BLaER1 treated with 17β-estradiol and CSF1 and Interleukin-3, amounts not matched to agents 10 nM and 100 nM (cell line): ENCODE measurements around the gene MSRB2.

Source experiments
- H3K27ac ChIP-seq, 11 experiments: shearing (Covaris generic); formaldehyde crosslinking; 2 replicates each; pipeline ENCODE4 v1.8.1; 2022
- H3K27me3 ChIP-seq, 11 experiments: shearing (Covaris generic); formaldehyde crosslinking; 2 replicates each; pipeline ENCODE4 v1.8.1; 2022
- H3K36me3 ChIP-seq, 11 experiments: shearing (Covaris generic); formaldehyde crosslinking; 2 replicates each; pipeline ENCODE4 v1.8.1; 2022
- H3K4me1 ChIP-seq, 10 experiments: shearing (Covaris generic); formaldehyde crosslinking; 2 replicates each; pipeline ENCODE4 v1.8.1; 2022
- H3K4me2 ChIP-seq, 11 experiments: shearing (Covaris generic); formaldehyde crosslinking; 2 replicates each; pipeline ENCODE4 v1.8.1; 2022
- H3K4me3 ChIP-seq, 10 experiments: shearing (Covaris generic); formaldehyde crosslinking; 2 replicates each; pipeline ENCODE4 v1.8.1; 2022
- H3K9ac ChIP-seq, 11 experiments: shearing (Covaris generic); formaldehyde crosslinking; 2 replicates each; pipeline ENCODE4 v1.8.1; 2022
- H3K9me3 ChIP-seq, 11 experiments: shearing (Covaris generic); formaldehyde crosslinking; replicated peaks in 1 of 11; 2 replicates each; pipeline ENCODE4 v1.8.1; 2022
- H4K20me1 ChIP-seq, 11 experiments: shearing (Covaris generic); formaldehyde crosslinking; 2 replicates each; pipeline ENCODE4 v1.8.1; 2022
- Cebpa-rat ChIP-seq, 11 experiments: shearing (Covaris generic); IDR thresholded peaks; 2 replicates each; pipeline ENCODE4 v1.8.1; 2022

The MSRB2 gene

DNA sequence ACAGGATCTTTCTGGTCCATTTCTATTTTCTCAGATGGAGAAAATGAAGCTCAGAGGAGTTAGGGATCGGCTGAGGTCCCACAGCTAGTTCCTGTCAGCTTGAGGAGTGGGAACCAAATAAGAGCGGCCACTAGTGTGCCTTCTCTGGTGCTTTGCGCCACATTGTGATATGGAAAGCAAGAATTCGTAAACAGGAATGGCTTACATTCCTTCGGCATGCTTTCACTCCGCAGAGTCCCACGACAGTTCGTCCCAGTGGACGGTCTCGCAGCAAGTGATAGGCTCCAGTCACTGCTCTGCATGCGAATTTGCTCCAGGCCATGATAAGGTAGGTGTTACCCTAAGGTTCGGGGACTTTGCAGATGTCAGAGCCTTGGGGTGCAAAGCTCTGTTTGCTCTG, 55.2 kb downstream of the MSRB2 start:
- TF ChIP-seq Cebpa-rat (IDR thresholded peaks at IDR 0.05) = no peak
- Histone ChIP-seq H4K20me1 (no peaks in the 10 kb centered on the region), H3K4me2 (no peak overlapping the region), H3K4me3 (no peak overlapping the region), H3K4me1 (no peaks in the 10 kb centered on the region), H3K27me3 (no peaks in the 10 kb centered on the region), H3K27ac (no peak overlapping the region), H3K9me3 (no peaks in the 10 kb centered on the region), H3K36me3 (no peaks in the 10 kb centered on the region), H3K9ac (no peak overlapping the region)

DNA sequence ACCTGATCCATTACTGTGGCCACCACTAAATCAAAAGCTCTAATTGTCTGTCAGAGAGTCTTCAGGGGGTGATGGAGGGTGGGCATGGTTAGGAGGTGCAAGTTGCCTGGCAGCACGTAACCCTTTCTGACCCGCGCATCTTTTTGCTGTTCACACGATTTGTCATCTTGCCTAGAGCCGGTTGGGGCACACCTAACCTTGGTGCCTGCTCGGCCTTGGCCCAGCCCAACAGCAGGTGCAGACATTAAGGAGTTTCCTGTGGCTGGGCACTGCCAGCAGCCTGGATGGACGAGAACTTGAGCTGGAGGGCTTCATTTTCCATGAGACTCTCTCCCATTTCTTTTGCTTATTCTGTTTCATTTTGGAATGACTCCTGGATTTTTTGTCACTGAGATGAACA, 55.7 kb downstream of the MSRB2 start:
- Histone ChIP-seq H3K9ac (no peak overlapping the region), H4K20me1 (no peaks in the 10 kb centered on the region), H3K27me3 (no peaks in the 10 kb centered on the region), H3K9me3 (no peaks in the 10 kb centered on the region), H3K4me3 (no peak overlapping the region), H3K4me1 (peaks cover 0 to 3% (median 0%) of the 10 kb centered on the region in 10 experiments; a peak in 3 of 20 replicates), H3K36me3 (no peaks in the 10 kb centered on the region), H3K27ac (no peak overlapping the region), H3K4me2 (no peak overlapping the region)
- TF ChIP-seq Cebpa-rat (IDR thresholded peaks at IDR 0.05) = no peak

DNA sequence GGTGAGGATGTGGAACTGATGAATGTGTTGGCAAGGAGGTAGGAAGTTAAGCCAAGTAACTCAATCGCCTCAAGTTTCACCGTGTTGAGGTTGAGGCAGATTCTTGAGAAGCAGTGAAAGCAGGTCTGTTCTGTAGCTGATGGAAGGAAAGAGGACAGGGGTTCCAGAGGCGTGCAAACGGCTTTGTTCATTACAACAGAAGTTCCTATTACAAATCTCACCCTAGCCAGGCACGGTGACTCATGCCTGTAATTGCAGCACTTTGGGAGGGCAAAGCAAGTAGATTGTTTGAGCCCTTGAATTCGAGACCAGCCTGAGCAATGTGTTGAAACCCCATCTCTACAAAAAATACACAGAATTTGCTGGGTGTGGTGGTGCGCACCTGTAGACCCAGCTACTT, 59.8 kb downstream of the MSRB2 start:
- Histone ChIP-seq H4K20me1 (no peaks in the 10 kb centered on the region), H3K4me2 (no peak overlapping the region), H3K27me3 (no peaks in the 10 kb centered on the region), H3K36me3 (no peaks in the 10 kb centered on the region), H3K4me3 (no peak overlapping the region), H3K4me1 (peaks cover 7 to 21% (median 18%) of the 10 kb centered on the region in 10 experiments; a peak in 17 of 20 replicates), H3K27ac (no peak overlapping the region), H3K9me3 (no peaks in the 10 kb centered on the region), H3K9ac (no peak overlapping the region)
- no peak for TF ChIP-seq Cebpa-rat (IDR thresholded peaks at IDR 0.05)

DNA sequence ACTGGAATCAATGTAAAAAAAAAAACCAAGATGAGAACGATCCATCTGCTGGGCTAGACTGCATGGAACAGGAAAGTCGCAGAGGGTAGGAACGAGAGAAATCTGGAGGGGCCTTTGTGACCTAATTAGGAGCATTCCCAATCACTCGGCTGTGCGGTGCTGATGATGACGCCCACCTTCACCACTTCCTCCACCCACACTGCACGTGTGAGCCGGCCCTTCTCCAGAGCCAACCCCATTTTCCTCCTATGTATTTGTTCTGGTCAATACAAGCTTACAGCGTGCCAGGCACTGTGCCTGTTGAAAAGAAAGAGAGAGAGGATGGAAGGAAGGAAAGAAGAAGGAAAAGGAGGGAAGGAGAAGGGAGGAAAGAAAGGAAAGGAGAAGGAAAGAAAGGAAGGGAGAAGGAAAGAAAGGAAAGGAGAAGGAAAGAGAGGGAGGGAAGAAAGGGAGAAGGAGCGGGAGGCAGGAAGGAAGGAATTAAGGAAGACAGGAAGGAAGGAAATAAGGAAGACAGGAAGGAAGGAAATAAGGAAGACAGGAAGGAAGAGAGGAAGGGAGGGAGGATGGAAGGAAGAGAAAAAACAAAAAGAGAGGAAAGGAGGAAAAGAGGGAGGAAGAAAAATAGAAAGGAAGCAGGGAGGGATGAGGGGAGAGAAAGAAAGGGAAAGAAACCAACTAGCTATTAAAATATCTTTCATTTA, 61.2 kb downstream of the MSRB2 start:
- no peak overlapping the region for H3K27ac ChIP-seq
- no peaks in the 10 kb centered on the region for H4K20me1 ChIP-seq
- H3K36me3 ChIP-seq = no peaks in the 10 kb centered on the region
- peak overlapping the region in 8 of 11 experiments; percentile 21 to 41 (median 36); a peak in 13 of 22 replicates for H3K4me2 ChIP-seq
- H3K4me3 ChIP-seq = no peak overlapping the region
- H3K9me3 ChIP-seq = no peaks in the 10 kb centered on the region
- H3K4me1 ChIP-seq = peaks cover 7 to 21% (median 18%) of the 10 kb centered on the region in 10 experiments; a peak in 17 of 20 replicates
- H3K27me3 ChIP-seq = no peaks in the 10 kb centered on the region
- H3K9ac ChIP-seq = no peak overlapping the region
- no peak for TF ChIP-seq Cebpa-rat (IDR thresholded peaks at IDR 0.05)

DNA sequence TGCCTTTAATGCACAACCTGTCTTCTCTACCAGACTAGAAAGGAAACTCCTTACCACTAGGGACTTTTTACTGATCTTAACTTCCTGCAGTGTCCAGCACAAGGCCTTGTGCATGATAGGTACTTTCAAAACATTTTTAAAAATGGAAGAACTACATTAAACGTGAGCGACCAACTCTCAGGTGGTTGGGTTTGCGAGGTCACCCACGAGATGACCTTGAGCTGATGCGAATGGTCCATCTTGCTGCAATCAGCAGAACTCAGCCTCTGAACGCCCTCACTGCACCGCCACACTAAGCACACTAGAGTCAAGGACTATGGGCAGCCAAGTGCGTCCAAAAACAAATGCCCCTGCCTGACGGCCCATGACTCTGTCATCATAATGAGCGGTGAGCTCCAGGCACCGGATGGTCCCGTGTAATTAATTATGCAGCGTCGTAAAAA, 61.9 kb downstream of the MSRB2 start:
- peaks cover 7 to 21% (median 18%) of the 10 kb centered on the region in 10 experiments; a peak in 17 of 20 replicates for H3K4me1 ChIP-seq
- peak overlapping the region in 7 of 11 experiments; percentile 31 to 75 (median 37); a peak in 9 of 22 replicates for H3K4me2 ChIP-seq
- no peaks in the 10 kb centered on the region for H4K20me1 ChIP-seq
- H3K27ac ChIP-seq = no peak overlapping the region
- TF ChIP-seq Cebpa-rat (IDR thresholded peaks at IDR 0.05) = no peak
- no peaks in the 10 kb centered on the region for H3K36me3 ChIP-seq
- H3K9me3 ChIP-seq = no peaks in the 10 kb centered on the region
- H3K4me3 ChIP-seq = no peak overlapping the region
- H3K9ac ChIP-seq = no peak overlapping the region
- no peaks in the 10 kb centered on the region for H3K27me3 ChIP-seq

DNA sequence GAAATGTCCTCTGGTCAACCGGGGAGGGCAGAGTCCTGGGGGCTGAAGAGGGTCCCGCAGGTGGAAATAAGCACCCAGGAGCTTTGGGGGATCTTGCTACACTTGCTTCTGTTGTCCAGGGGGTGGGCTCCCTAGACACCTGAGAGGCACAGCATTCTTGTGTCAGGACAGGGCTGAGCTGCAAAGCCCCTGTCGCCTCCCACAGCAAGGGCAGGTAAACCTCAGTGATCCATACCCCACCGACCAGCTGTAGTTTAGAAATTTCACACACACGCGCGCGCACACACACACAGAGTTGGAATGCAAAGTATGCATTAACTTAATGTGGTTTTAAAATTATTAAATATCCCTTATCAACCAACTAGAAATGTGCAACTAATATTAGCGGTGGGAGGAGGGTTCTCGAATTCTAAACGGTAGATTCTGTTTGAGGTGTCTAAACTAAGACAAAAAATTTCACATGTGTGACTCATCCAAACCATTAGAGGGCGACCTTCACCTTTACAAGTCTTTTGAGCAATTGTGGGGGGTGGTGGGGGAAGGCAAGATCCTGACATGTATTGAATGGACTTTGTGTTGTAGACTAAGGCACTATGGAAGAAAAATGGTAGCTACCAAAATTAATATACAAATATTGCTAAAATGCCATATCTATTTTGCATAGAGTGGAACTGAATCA, 62.5 kb downstream of the MSRB2 start:
- Histone ChIP-seq H3K9ac (no peak overlapping the region), H4K20me1 (no peaks in the 10 kb centered on the region), H3K9me3 (no peaks in the 10 kb centered on the region), H3K4me1 (peaks cover 7 to 21% (median 18%) of the 10 kb centered on the region in 10 experiments; a peak in 17 of 20 replicates), H3K27ac (no peak overlapping the region), H3K4me3 (peak overlapping the region in 4 of 10 experiments; percentile 35 to 45 (median 40); a peak in 7 of 20 replicates), H3K36me3 (no peaks in the 10 kb centered on the region), H3K4me2 (peak overlapping the region; percentile 32 to 84 (median 58); a peak in 20 of 22 replicates), H3K27me3 (no peaks in the 10 kb centered on the region)
- TF ChIP-seq Cebpa-rat (IDR thresholded peaks at IDR 0.05) = no peak

DNA sequence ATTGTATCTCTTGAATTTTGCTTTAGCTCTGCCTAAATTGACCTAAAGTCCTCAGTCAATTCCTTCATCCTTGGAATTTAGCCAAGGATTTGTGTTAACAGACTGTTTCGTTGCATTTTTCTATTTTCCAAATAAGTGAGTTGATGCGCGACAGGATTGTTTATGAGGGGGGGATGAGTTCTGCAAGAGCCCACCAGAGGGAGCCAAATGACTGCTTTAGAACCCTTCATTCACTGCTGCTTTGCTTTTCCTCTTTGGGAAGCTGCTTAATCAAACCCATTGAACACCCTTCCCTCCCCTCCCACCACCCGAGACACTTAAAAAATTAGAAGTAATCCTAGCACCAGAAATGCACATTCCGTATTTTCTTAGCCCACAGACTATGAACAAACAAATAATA, 63.0 kb downstream of the MSRB2 start:
- Histone ChIP-seq H3K27ac (no peak overlapping the region), H3K9me3 (no peaks in the 10 kb centered on the region), H3K27me3 (no peaks in the 10 kb centered on the region), H3K36me3 (no peaks in the 10 kb centered on the region), H3K4me2 (peak overlapping the region; percentile 32 to 84 (median 58); a peak in 19 of 22 replicates), H3K9ac (no peak overlapping the region), H3K4me3 (peak overlapping the region in 4 of 10 experiments; percentile 35 to 45 (median 40); a peak in 7 of 20 replicates), H3K4me1 (peaks cover 7 to 21% (median 18%) of the 10 kb centered on the region in 10 experiments; a peak in 17 of 20 replicates), H4K20me1 (no peaks in the 10 kb centered on the region)
- TF ChIP-seq Cebpa-rat (IDR thresholded peaks at IDR 0.05) = no peak

DNA sequence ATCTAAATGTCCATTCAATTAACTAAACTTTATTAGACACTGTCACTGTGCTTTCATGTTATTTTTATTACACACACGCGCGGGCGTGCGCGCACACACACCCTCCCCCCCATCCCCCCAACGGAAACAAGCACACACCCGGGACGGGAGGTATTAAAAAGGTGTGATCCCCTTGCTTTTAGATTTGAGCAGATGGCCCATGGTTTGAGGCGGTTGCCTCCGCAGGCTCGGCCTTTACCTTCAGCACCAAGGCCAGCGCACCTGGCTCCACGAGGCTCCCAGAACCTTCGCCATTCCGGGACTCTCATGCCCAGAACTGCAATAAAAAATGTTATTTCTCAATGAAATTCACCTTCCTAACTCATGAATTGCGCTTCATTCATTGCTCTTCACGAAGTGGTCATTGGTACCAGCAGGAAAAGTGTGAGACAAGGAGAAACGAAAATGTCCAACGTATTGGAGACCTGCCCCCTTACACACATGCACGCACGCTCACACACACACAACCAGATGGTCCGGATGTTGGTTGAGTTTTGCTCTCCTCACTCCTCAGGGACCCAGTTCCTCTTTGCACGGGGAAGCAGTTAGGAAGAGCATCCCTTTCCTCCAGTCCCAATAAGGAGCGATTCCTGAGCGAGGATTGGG, 76.0 kb downstream of the MSRB2 start:
- no peak overlapping the region for H3K9ac ChIP-seq
- no peak overlapping the region for H3K4me3 ChIP-seq
- H4K20me1 ChIP-seq = no peaks in the 10 kb centered on the region
- TF ChIP-seq Cebpa-rat (IDR thresholded peaks at IDR 0.05) = no peak
- H3K27ac ChIP-seq = no peak overlapping the region
- peaks cover 20 to 34% (median 26%) of the 10 kb centered on the region in 11 experiments for H3K9me3 ChIP-seq
- H3K36me3 ChIP-seq = no peaks in the 10 kb centered on the region
- no peak overlapping the region for H3K4me2 ChIP-seq
- no peaks in the 10 kb centered on the region for H3K4me1 ChIP-seq
- no peaks in the 10 kb centered on the region for H3K27me3 ChIP-seq
